ENCODE measurements around the gene SLC30A2. TPM values are rescaled to one million over a fixed set of nuclear protein-coding genes. Genes with fewer than 3 reads are reported as not detected.

Gene SLC30A2
- total and polyA plus RNA-seq, 10 of the 15 experiments (the other 5 are each of a cell fraction or from before 2014, with no cell fraction given) = 0.13 TPM; not detected in 9

DNA sequence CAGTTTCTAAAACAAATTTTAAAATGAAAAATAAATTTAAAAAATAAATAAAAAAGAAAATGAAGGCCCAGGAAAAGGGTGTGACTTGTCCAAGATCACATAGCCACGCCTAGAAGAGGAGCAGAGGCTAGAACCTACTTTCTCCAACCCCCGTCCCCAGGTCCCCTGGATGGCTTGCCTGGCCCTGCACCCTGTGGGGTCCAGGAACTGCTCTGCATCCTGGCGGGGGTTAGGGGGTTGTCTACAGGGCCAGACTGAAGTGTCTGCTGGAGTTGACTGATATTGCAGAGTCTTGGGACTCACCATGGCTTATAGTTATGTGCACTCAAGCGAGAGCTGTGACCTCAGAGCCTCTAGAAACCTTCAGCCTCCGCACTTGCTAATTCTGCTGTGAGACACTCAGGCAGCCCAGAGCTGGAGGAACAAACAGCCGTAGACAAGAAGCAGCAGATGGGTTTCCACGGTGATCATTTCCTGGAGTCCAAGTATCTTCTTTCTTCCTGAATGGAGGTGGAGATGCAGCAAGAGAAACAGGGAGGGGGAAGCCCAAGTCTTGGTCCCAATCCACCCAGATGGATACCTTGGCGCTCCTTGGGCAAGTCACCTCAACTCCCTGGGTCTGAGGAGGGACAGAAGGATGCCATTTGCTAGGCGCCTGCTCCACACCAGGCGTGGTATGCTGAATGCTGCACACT lies 29.5 kb downstream of the SLC30A2 start:
- ChIA-PET POLR2A (interaction anchor here (0.6 kb wide), 1 partner anchor 9 kb away, joined by 3 read pairs; no protein-coding TSS in a partner anchor), RAD21 (ENCODE audit: unreplicated experiment) (interaction anchor here (0.5 to 1.7 kb wide), 3 partner anchors 19 to 173 kb away, joined by 4 to 6 read pairs (median 5); partner anchors contain the start of gene PAFAH2), CTCF (interaction anchor here (1.9 kb wide), 1 partner anchor 19 kb away, joined by 7 read pairs; the partner anchor contains the start of gene PAFAH2), SMC1A (ENCODE audit: uncharacterized antibody, unreplicated experiment) (interaction anchor here (0.7 to 1.0 kb wide), 2 partner anchors 9 to 179 kb away, joined by 3 read pairs; no protein-coding TSS in a partner anchor)
- Histone ChIP-seq H3K27ac (ENCODE audit: control insufficient read depth, insufficient read depth) (no peak overlapping the region), H4K20me1 (ENCODE audit: control insufficient read depth, insufficient read depth) (no peaks in the 10 kb centered on the region), H2AFZ (ENCODE audit: control insufficient read depth, low read depth, low read length) (no peak overlapping the region), H3K9me3 (replicated peaks; ENCODE audit: control insufficient read depth, insufficient read depth, low read length) (no peaks in the 10 kb centered on the region), H3K79me2 (ENCODE audit: control insufficient read depth, insufficient read depth, low read length) (no peaks in the 10 kb centered on the region), H3K4me2 (ENCODE audit: control insufficient read depth, insufficient read depth) (no peak overlapping the region), H3K36me3 (ENCODE audit: control insufficient read depth in 2 of 2, insufficient read depth in 2 of 2, low read length in 1 of 2) (no peaks in the 10 kb centered on the region), H3K4me3 (no peak overlapping the region), H3K27me3 (replicated peaks in 1 of 2; ENCODE audit: control insufficient read depth in 2 of 2, insufficient read depth in 2 of 2, low read length in 1 of 2) (no peaks in the 10 kb centered on the region), H3K4me1 (ENCODE audit: control insufficient read depth, insufficient read depth, low read length) (peaks cover 8% of the 10 kb centered on the region; the same call in 1 of the 2 replicates), H3K9ac (ENCODE audit: control insufficient read depth, insufficient read depth, low read length) (no peak overlapping the region)
- 41% methylated on average over 10 of the region's 10 CpGs for WGBS (ENCODE audit: insufficient coverage, insufficient replicate concordance, low lambda C conversion rate, missing lambda C conversion rate)
- no TSS peak for BruUV-seq (replicated peaks)
- intact Hi-C loops (cut with micrococcal nuclease; ENCODE audit: unreplicated experiment) (no loop called here), in situ Hi-C loops (cut with MboI) (no loop called here)
- FAIRE-seq (no peak), DNase-seq (ENCODE audit: low read depth, low spot score) (no peak), ATAC-seq (peak; percentile 87)
- TF ChIP-seq PAX5 (IDR thresholded peaks at IDR 0.05; ENCODE audit: borderline replicate concordance, low read depth, low read length) = peak; percentile 44; the same call in 1 of the 2 replicates
- TF ChIP-seq, protein P1, sequence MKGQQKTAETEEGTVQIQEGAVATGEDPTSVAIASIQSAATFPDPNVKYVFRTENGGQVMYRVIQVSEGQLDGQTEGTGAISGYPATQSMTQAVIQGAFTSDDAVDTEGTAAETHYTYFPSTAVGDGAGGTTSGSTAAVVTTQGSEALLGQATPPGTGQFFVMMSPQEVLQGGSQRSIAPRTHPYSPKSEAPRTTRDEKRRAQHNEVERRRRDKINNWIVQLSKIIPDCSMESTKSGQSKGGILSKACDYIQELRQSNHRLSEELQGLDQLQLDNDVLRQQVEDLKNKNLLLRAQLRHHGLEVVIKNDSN (IDR thresholded peaks at IDR 0.05; ENCODE audit: borderline replicate concordance, extremely low read length, insufficient read depth, low read depth, low read length) = no peak
- TF ChIP-seq, protein P2, sequence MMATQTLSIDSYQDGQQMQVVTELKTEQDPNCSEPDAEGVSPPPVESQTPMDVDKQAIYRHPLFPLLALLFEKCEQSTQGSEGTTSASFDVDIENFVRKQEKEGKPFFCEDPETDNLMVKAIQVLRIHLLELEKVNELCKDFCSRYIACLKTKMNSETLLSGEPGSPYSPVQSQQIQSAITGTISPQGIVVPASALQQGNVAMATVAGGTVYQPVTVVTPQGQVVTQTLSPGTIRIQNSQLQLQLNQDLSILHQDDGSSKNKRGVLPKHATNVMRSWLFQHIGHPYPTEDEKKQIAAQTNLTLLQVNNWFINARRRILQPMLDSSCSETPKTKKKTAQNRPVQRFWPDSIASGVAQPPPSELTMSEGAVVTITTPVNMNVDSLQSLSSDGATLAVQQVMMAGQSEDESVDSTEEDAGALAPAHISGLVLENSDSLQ (IDR thresholded peaks at IDR 0.05) = no peak
- TF ChIP-seq RFX5 (IDR thresholded peaks at IDR 0.05; ENCODE audit: low read depth, low read length) = no peak
